Measurements from ENCODE around the gene CAMLG.

GRCh38 chr5:134738133-134738962 lies at the start of gene CAMLG:
- TF ChIP-seq ZNF426 (tag by site-specific recombination; IDR thresholded peaks at IDR 0.05), result no peak
- TF ChIP-seq ZNF501 (tag by site-specific recombination; IDR thresholded peaks at IDR 0.05), result peak; percentile 92
- TF ChIP-seq ZNF571 (tag by site-specific recombination; IDR thresholded peaks at IDR 0.05), result no peak
- TF ChIP-seq CTCF (tag by site-specific recombination; IDR thresholded peaks at IDR 0.05), result peak; percentile 97
- peak; percentile 43 for TF ChIP-seq REST (tag by site-specific recombination; IDR thresholded peaks at IDR 0.05)
- no peak for TF ChIP-seq ZNF549 (tag by site-specific recombination; IDR thresholded peaks at IDR 0.05)
